Lower leg skin (tissue), 3 donors: ENCODE measurements around the gene GAL3ST1.

Experiments used
- POLR2A ChIP-seq, 2 donors: fragments of 450-650 bp; IDR thresholded peaks; one replicate each; pipeline ENCODE4 v1.6.1; 2016 to 2017; ENCODE audit warnings: antibody characterized with exemption in 2 of 2, mild to moderate bottlenecking in 1 of 2, moderate library complexity in 1 of 2
- TF ChIP-seq, protein P1 (sequence below), 3 donors: fragments of 450-650 bp; IDR thresholded peaks; one replicate each; pipeline ENCODE4 v1.5.1; 2016; ENCODE audit warnings: antibody characterized with exemption in 3 of 3, mild to moderate bottlenecking in 3 of 3, moderate library complexity in 2 of 3

- TF ChIP-seq POLR2A (IDR thresholded peaks at IDR 0.05), result no peak
- TF ChIP-seq, protein P1, sequence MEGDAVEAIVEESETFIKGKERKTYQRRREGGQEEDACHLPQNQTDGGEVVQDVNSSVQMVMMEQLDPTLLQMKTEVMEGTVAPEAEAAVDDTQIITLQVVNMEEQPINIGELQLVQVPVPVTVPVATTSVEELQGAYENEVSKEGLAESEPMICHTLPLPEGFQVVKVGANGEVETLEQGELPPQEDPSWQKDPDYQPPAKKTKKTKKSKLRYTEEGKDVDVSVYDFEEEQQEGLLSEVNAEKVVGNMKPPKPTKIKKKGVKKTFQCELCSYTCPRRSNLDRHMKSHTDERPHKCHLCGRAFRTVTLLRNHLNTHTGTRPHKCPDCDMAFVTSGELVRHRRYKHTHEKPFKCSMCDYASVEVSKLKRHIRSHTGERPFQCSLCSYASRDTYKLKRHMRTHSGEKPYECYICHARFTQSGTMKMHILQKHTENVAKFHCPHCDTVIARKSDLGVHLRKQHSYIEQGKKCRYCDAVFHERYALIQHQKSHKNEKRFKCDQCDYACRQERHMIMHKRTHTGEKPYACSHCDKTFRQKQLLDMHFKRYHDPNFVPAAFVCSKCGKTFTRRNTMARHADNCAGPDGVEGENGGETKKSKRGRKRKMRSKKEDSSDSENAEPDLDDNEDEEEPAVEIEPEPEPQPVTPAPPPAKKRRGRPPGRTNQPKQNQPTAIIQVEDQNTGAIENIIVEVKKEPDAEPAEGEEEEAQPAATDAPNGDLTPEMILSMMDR (IDR thresholded peaks at IDR 0.05), result no peak
Observed at GRCh38 chr22:30612789-30613188, 38.3 kb upstream of the GAL3ST1 start.
